GM19397 (cell line): ENCODE measurements around the gene SH3BP4.

Experiments
- ATAC-seq: cut with Tn5 transposase; IDR thresholded peaks from one replicate; pipeline ENCODE4 v1.9.1; 2021; ENCODE audit warnings: mild to moderate bottlenecking, moderate library complexity; ENCODE audit not compliant: unreplicated experiment

SH3BP4 gene

DNA sequence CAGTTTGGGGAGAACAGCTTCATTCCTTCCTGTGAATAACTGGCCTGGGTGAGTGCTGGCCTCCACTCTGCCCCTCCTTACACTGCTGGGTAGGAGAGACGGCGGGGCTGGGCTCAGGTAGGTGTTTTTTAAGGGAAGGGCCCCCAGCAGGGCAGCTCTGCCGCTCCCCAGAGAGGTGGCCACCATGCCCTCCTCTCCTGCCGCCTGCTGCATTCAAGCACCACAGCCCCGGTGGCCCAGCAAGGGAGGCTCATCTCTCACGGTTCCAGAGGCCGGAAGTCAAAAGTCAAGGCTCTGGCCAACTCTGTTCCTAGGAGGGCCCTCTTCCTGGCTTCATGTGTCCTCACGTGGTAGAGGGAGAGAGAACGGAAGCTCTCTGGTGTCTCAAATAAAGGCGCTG is 81.1 kb downstream of the SH3BP4 start:
- ATAC-seq: no peak

- no peak for ATAC-seq
Measured at GRCh38 chr2:235034265-235035118, 82.7 kb downstream of the SH3BP4 start.

GRCh38 chr2:235037604-235038166 is 85.9 kb downstream of the SH3BP4 start:
- no peak for ATAC-seq

- ATAC-seq: no peak
Measured at GRCh38 chr2:235041221-235041917, 89.6 kb downstream of the SH3BP4 start.

DNA sequence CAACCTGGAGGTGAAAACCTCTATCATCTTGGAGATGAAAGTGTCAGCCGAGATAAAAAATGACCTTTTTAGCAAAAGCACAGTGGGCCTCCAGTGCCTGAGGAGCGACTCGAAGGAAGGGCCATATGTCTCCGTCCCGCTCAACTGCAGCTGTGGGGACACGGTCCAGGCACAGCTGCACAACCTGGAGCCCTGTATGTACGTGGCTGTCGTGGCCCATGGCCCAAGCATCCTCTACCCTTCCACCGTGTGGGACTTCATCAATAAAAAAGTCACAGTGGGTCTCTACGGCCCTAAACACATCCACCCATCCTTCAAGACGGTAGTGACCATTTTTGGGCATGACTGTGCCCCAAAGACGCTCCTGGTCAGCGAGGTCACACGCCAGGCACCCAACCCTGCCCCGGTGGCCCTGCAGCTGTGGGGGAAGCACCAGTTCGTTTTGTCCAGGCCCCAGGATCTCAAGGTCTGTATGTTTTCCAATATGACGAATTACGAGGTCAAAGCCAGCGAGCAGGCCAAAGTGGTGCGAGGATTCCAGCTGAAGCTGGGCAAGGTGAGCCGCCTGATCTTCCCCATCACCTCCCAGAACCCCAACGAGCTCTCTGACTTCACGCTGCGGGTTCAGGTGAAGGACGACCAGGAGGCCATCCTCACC is 90.2 kb downstream of the SH3BP4 start:
- ATAC-seq: no peak

DNA sequence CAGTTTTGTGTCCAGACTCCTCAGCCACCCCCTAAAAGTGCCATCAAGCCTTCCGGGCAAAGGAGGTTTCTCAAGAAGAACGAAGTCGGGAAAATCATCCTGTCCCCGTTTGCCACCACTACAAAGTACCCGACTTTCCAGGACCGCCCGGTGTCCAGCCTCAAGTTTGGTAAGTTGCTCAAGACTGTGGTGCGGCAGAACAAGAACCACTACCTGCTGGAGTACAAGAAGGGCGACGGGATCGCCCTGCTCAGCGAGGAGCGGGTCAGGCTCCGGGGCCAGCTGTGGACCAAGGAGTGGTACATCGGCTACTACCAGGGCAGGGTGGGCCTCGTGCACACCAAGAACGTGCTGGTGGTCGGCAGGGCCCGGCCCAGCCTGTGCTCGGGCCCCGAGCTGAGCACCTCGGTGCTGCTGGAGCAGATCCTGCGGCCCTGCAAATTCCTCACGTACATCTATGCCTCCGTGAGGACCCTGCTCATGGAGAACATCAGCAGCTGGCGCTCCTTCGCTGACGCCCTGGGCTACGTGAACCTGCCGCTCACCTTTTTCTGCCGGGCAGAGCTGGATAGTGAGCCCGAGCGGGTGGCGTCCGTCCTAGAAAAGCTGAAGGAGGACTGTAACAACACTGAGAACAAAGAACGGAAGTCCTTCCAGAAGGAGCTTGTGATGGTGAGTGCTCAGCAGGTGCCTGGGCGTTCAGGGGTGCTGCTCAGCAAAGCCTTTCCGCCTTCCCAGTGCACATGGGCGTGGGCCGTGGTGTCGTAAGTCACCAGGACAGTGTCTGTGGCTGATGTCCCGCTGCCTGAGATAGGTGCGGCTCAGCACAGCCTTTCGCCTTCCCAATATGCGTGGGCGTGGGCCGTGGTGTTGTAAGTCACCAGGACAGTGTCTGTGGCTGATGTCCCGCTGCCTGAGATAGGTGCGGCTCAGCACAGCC is 91.0 kb downstream of the SH3BP4 start:
- no peak for ATAC-seq

- ATAC-seq: no peak
Measured at GRCh38 chr2:235043762-235044500, 92.1 kb downstream of the SH3BP4 start.

DNA sequence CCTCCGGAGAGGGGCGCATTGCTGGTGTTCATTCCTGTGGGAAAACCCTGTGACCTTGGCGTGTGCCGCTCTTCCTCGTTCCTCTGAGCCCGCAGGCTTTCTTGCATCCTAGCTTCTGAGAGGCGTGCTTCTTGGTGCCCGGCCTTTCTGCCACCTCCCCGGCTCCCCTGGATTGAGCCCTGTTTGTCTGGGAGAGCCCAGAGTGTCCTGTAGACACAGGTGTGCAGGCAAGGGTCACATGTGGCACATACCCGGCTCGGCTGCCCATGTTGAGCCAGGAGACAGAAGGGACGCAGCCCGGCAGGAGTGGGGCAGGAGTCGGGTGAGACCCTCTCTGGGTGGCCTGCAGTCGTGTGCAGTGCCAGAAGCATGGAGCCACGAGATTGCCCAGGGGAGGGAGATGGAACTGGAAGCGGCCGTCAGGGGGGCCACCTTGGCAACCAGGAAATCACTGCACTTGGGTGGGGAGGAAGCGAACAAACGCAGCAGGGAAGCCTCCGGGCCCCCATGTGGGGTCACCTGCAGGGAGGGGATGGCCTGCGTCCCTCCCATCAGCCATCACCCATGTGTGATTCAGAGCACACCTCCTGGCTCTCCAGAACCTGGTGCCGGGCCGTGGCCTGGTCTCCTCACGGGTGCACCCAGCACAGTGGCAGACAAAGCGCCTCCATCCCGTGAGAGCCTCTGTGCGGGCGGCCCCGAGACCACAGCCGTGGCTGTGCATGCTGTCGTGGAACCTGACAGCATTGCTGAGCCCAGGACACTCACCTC is 92.9 kb downstream of the SH3BP4 start:
- ATAC-seq: no peak

DNA sequence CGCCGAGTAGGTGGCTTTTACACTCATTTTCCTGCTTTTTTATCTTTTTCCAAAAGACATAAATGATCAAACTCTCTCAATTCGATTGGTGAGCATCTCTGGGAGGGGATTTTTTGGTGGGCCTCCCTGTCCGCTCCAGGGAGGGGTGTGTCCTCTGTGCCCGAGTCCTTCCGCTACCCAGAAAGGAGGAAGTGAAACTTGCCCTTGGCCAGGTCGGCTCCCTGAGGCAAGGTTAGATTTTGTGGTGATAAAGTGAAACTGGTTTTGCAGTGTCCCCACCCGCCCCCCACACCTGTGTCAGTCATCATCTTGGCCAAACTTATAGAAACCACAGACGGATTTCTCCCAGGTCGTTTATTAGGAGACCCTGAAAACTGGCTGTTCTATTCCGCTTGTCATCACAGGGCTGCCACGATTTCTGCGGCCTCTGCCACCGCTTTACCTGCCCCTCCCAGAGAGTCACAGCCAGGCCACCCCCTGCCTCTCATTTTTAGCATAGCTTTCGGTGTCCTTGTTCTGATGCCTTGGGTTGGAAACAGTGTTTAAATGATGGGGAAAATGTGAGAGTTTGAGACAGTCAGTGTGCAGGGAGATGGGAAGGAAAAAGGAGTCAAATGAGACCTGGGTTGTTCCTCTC is 93.6 kb downstream of the SH3BP4 start:
- no peak for ATAC-seq

DNA sequence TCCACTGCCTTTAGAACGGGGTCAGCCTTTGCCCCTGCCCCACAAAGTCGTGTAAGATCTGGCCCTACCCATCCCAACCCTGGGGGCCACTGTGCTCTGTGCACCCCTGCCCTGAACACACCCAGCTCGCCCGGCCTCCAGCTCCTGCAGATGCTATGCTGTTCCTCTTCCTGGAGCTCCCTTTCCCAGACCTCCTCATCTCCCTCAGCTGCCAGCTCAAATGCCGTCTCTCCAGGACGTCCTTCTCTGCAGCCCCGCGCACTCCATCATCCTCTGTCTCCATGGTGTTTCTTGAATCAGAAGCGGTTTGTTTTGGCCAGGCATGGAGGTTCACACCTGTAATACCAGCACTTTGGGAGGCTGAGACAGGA is 94.1 kb downstream of the SH3BP4 start:
- ATAC-seq: no peak

- no peak for ATAC-seq
Measured at GRCh38 chr2:235046589-235046988, 94.8 kb downstream of the SH3BP4 start.

GRCh38 chr2:235047171-235048160 is 95.6 kb downstream of the SH3BP4 start:
- ATAC-seq: no peak

DNA sequence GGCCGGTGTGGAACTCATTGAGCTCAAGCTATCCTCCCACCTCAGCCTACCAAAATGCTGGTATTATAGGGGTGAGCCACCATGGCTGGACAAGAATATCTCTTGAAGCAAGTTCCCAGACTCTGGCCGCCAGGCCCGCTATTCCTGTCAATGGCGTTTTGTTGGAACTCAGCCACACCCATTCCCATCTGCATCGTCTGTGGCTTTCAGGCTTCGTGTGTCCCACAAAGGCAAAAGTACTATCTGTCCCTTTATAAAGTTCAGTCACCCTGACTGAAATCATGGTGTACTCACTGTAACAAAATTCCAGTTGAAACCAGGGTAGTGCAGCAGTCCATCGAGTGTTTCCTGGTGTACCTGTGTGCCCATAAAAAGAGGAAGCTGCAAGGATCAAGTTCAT is 96.7 kb downstream of the SH3BP4 start:
- no peak for ATAC-seq

DNA sequence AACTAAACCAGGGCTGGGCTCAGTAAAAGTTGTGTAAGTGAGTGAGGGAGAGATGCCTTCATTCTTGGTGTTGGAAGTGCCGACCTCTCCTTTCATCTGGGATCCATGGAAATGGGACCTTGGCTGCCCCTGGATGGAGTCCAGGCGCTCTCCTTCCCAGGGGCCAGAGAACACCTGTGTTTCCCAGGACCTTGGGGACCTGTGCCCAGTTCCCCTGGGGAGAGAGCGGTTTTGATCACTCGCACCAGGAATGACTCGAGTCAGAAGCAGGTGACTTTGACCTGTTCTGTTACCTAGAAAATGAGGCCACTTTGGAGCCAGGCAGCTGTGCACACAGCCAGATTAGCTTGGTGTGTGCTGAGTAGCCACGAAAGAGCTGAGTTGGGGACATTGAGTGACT is 97.3 kb downstream of the SH3BP4 start:
- ATAC-seq: no peak

- ATAC-seq: no peak
Measured at GRCh38 chr2:235049719-235050118, 97.9 kb downstream of the SH3BP4 start.

DNA sequence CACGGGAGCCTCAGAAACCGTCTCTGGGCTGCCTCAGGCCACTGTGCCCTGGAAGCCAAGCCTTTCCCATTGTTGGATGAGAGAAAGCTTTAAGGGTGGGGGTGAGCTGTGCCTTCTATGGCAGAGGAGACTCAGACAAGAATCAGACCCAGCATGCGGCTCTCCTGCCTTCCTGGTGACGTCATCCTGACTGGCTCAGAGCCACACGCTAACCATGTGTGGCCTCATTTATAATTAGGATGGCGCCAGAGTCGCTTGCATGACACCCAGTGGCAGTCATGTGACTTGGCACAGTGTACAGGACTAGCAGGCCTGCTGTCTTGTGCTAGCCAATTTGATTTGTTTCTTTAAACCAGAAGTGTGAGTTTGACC is 99.1 kb downstream of the SH3BP4 start:
- no peak for ATAC-seq
